ENCODE results near the gene MLIP. TPM values are rescaled to one million over a fixed set of nuclear protein-coding genes. Genes with fewer than 3 reads are reported as not detected.

Gene MLIP
- total and polyA plus RNA-seq, 2 of the 13 experiments (the other 11 are each of a cell fraction or from before 2014, with no cell fraction given) = 0.08 to 0.33 TPM

DNA sequence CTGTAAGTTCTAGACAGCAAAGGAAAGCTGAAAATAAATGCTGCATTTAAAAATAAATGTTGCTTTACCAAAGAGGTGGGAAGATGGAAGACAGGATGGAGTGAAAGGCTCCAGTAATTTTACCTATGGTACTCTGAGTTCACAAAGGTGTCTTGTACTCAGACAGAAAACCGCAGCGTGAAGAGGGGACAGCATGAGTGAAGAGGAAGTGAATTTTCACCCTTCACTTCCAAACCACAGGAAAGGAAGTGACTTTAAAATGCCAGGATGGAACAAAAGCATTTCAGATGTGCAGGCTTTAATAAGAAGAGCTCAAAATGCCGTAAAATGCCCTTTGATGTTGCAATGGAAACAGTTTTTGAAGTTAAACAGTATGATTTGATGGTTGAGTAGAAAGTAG, 105.8 kb downstream of the MLIP start (continued):
- TF ChIP-seq, protein P1, sequence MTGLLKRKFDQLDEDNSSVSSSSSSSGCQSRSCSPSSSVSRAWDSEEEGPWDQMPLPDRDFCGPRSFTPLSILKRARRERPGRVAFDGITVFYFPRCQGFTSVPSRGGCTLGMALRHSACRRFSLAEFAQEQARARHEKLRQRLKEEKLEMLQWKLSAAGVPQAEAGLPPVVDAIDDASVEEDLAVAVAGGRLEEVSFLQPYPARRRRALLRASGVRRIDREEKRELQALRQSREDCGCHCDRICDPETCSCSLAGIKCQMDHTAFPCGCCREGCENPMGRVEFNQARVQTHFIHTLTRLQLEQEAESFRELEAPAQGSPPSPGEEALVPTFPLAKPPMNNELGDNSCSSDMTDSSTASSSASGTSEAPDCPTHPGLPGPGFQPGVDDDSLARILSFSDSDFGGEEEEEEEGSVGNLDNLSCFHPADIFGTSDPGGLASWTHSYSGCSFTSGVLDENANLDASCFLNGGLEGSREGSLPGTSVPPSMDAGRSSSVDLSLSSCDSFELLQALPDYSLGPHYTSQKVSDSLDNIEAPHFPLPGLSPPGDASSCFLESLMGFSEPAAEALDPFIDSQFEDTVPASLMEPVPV (CRISPR knock-in tag; IDR thresholded peaks at IDR 0.05) = no peak
- TF ChIP-seq RFXANK (CRISPR knock-in tag; IDR thresholded peaks at IDR 0.05) = no peak
- no peak for TF ChIP-seq ZEB1 (IDR thresholded peaks at IDR 0.05; ENCODE audit: insufficient replicate concordance, low read depth)
- no peak for TF ChIP-seq ZNF343 (CRISPR knock-in tag; IDR thresholded peaks at IDR 0.05)
- no peak for TF ChIP-seq CHD2 (IDR thresholded peaks at IDR 0.05; ENCODE audit: low read depth, low read length)
- TF ChIP-seq CENPT (CRISPR knock-in tag; IDR thresholded peaks at IDR 0.05; ENCODE audit: low read depth) = no peak
- TF ChIP-seq ZNF7 (CRISPR knock-in tag; IDR thresholded peaks at IDR 0.05) = no peak
- TF ChIP-seq AGO2 (optimal IDR thresholded peaks at IDR 0.05; ENCODE audit: low read depth, low read length) = no peak

DNA sequence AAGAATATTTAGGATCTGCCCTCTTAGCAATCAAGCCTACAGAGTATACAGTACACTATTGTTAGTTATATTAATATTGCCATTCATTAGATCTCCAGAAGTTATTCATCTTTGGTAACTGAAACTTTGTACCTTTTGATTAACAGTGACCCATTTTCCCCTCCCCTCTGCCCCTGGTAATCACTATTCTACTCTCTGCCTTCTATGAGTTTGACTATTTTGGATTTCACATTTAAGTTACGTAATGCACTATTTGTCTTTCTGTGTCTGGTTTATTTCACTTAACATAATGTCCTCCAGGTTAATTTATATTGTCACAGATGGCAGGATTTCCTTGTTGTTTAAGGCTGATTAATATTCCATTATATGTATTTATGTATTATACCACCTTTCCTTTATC, 111.0 kb downstream of the MLIP start:
- no peak for TF ChIP-seq ZNF484 (CRISPR knock-in tag; IDR thresholded peaks at IDR 0.05; ENCODE audit: borderline replicate concordance, low read depth)
- TF ChIP-seq ZNF460 (CRISPR knock-in tag; IDR thresholded peaks at IDR 0.05; ENCODE audit: borderline replicate concordance) = no peak
- 0 out of 2 replicates have a peak, but pooled peaks have one; percentile 3 for TF ChIP-seq ATF7 (IDR thresholded peaks at IDR 0.05)
- TF ChIP-seq ATF7 (CRISPR knock-in tag; IDR thresholded peaks at IDR 0.05) = no peak
- no peak for TF ChIP-seq NR2F6 (IDR thresholded peaks at IDR 0.05)
- no peak for TF ChIP-seq NR2F6 (CRISPR knock-in tag; IDR thresholded peaks at IDR 0.05)
- no peak for TF ChIP-seq CBFB (CRISPR knock-in tag; IDR thresholded peaks at IDR 0.05)
- peak; percentile 23; the same call in 1 of the 2 replicates for TF ChIP-seq CEBPB (IDR thresholded peaks at IDR 0.05; ENCODE audit: borderline replicate concordance, low read depth, low read length)
- in situ Hi-C loops (cut with HindIII; ENCODE audit: extremely low pct_ligation_motif_present, low pct_unique_long_range_greater_than_20kb) = no loop called here
- 62% methylated on average over 1 of the region's 1 CpG for WGBS (ENCODE audit: low lambda C conversion rate)
- Histone ChIP-seq H3K9me3 (ENCODE audit: low read length) (no peaks in the 10 kb centered on the region), H4K20me1 (ENCODE audit: insufficient read depth, low read length) (no peaks in the 10 kb centered on the region), H3K4me2 (ENCODE audit: low read depth, low read length) (no peak overlapping the region), H2AFZ (ENCODE audit: low read length) (no peak overlapping the region), H3K36me3 (replicated peaks in 1 of 2; ENCODE audit: control insufficient read depth in 1 of 2, insufficient read depth in 2 of 2, low read length in 2 of 2) (no peaks in the 10 kb centered on the region), H3K9ac (ENCODE audit: insufficient read depth, low read depth, low read length) (no peak overlapping the region), H3K4me1 (ENCODE audit: insufficient read depth, low read length) (no peaks in the 10 kb centered on the region), H3K4me3 (replicated peaks in 1 of 3; ENCODE audit: insufficient read depth in 1 of 3, low read depth in 2 of 3, low read length in 3 of 3) (no peak overlapping the region), H3K27me3 (ENCODE audit: control insufficient read depth in 1 of 2, insufficient read depth in 2 of 2, low read length in 2 of 2) (no peaks in the 10 kb centered on the region), H3K27ac (ENCODE audit: extremely low read length, insufficient read depth, low read length) (no peak overlapping the region), H3K79me2 (ENCODE audit: insufficient read depth, low read length) (no peaks in the 10 kb centered on the region)
- intact Hi-C loops (cut with micrococcal nuclease; ENCODE audit: unreplicated experiment) = no loop called here
- CTCF ChIA-PET (ENCODE audit: low intra/inter-chr PET ratio, low total read pairs) = no interaction called here
- no TSS peak for BruUV-seq (replicated peaks)
- no peak for ATAC-seq
- POLR2A ChIA-PET = no interaction called here
- no peak for DNase-seq (ENCODE audit: low spot score)
- no peak for FAIRE-seq
